AG09319 (cell line): ENCODE measurements around the gene IRF8.

ENCODE experiments used
- DNase-seq: peaks from one replicate; pipeline ENCODE4 v3.0.0-alpha.2; 2010; ENCODE audit warnings: low read depth; ENCODE audit errors: extremely low read depth
- TF ChIP-seq, protein P1 (sequence below): IDR thresholded peaks from 2 replicates; pipeline ENCODE4 v1.5.1; 2011; ENCODE audit warnings: low read depth, mild to moderate bottlenecking, inconsistent platforms, low read length, moderate library complexity

IRF8 gene

DNA sequence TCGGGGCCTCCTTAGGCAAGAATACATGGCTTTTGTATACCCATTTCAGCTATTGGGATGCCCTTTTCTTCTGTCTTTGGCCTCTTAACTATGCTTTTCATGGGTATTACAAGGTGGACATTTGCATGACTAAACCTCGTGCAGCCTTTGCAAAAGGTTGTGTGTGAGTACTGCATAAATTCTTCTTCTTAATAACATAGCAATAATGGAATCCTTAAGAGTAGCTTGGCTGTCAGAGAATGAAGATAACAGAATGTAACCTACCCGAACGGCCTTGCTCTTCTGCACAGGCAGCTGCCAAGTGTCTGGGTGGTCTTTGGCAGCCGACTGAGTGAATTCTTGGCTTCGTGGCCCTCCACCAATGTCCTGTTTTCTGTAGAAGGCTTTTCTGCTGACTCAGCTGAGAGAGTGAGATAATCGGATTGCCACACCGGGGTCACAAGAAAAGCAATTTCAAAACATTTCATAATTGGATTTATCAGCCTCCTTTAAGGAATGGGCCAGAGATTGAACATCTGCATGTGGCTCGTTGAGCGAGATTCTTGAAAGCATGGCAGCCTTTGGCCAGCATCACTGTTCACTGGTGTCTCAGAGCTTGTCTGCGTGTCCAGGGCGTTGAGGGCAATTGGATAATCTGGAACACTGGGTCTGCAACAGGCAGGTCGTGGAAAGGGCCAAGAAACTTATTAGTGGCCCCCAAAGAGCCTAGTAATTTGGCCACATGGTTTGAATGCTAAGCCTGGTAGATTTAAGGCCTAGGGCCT lies 13.4 kb downstream of the IRF8 start:
- TF ChIP-seq, protein P1, sequence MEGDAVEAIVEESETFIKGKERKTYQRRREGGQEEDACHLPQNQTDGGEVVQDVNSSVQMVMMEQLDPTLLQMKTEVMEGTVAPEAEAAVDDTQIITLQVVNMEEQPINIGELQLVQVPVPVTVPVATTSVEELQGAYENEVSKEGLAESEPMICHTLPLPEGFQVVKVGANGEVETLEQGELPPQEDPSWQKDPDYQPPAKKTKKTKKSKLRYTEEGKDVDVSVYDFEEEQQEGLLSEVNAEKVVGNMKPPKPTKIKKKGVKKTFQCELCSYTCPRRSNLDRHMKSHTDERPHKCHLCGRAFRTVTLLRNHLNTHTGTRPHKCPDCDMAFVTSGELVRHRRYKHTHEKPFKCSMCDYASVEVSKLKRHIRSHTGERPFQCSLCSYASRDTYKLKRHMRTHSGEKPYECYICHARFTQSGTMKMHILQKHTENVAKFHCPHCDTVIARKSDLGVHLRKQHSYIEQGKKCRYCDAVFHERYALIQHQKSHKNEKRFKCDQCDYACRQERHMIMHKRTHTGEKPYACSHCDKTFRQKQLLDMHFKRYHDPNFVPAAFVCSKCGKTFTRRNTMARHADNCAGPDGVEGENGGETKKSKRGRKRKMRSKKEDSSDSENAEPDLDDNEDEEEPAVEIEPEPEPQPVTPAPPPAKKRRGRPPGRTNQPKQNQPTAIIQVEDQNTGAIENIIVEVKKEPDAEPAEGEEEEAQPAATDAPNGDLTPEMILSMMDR: no peak
- DNase-seq: peak; percentile 23

DNA sequence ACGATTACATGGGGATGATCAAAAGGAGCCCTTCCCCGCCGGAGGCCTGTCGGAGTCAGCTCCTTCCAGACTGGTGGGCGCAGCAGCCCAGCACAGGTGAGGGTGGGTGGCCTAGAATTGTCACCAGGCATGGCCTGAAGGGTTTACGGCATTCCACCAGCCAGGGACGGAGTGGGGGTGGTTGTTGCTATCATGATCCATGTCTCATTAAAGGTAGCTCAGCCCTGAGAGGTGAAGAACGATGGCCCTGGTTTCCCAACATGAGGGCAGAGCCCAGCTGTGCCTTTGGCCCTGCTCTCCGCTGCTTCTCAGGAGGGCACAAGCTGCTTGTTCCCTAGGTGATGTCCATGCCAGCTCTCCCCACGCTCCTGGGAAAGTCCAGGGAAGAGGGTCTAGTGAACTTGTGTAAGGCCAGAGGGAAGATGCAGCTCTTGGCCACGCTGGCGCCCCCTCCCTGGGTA lies 14.2 kb downstream of the IRF8 start:
- no peak for DNase-seq
- TF ChIP-seq, protein P1: no peak

DNA sequence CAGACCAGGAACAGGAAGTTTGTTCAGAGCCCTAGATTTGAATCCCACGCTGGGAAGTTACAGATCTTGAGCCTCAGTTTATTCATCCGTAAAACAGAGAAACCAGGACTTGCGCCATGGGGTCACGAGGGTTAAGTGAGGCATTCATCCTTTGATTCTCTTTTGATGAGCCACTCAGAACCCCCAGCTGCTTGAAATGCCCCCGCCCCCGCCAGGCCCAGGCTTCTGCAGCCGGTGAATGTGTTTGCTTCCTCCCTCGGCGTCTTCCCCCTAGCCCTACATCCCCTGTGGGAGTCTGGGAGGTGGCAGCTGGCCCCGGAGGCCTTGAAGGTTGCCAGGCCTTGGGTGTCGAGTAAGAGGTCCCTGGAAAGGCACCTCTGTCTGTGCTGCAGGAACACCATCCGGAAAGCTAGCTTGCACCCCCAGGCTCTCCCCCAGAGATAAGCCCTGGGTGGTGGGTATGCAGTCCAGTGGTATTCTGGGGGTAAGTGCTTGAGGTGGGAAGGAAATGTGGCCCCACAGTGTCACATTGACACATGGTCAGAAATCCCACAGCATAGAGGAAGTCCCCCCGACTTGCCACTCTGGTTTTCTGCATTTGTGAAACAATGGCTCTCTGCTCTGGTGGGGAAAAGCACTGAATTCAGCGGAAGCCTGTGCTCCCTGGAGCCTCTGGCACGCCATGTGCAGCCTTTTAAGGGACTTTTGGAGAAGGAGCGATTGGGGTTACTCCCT lies 14.9 kb downstream of the IRF8 start:
- DNase-seq: no peak
- TF ChIP-seq, protein P1: no peak

DNA sequence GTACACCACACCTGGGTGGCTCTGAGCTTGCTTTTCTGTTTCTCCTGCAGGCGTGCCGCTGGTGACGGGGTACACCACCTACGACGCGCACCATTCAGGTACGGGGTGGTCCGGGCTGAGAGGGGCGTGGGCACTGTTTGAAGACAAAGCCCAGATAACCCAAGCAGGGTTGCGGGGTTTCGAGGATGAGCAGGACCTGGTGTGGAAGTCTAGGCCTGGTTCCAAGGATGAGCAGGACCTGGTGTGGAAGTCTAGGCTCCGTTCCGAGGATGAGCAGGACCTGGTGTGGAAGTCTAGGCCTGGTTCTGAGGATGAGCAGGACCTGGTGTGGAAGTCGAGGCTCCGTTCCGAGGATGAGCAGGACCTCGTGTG lies 15.4 kb downstream of the IRF8 start:
- DNase-seq: no peak

DNA sequence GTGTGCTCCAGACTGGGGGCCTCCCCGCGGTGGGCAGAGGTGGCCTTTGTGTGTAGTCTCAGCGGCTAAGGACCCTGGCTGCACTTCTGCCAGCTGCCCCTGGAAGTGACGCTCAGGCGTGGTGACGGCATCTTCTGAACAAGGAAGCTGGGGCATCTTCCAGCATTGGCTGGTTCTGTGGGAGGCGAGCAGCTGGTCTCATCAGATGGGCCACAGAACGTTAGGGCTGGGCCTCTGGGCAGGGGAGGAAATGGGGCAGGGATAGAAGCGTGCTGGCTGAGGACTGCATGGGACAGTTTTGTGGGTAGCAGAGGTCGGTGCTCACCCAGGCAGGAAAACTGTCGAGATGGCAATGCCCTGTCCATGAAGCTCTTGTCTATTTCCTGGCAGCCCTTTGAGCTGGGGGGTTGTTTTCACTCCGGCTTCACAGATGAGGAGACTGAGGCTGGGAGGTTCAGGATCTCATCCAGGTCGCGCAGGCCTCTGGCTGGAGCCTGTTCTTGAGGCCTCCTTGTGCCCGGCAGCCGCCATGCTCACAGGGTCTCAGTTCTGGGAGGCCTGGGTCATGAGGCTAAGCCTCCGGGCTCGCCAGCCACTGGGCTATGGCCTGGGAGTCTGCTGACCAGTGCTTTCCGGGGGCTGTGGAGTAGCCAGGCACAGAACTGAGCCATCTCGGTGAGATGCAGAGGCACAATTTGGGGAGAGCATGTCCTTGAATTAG lies 16.3 kb downstream of the IRF8 start:
- no peak for DNase-seq
- TF ChIP-seq, protein P1: no peak

More for the DNA sequence above, 15.4 kb downstream of the IRF8 start:
- TF ChIP-seq, protein P1: no peak

DNA sequence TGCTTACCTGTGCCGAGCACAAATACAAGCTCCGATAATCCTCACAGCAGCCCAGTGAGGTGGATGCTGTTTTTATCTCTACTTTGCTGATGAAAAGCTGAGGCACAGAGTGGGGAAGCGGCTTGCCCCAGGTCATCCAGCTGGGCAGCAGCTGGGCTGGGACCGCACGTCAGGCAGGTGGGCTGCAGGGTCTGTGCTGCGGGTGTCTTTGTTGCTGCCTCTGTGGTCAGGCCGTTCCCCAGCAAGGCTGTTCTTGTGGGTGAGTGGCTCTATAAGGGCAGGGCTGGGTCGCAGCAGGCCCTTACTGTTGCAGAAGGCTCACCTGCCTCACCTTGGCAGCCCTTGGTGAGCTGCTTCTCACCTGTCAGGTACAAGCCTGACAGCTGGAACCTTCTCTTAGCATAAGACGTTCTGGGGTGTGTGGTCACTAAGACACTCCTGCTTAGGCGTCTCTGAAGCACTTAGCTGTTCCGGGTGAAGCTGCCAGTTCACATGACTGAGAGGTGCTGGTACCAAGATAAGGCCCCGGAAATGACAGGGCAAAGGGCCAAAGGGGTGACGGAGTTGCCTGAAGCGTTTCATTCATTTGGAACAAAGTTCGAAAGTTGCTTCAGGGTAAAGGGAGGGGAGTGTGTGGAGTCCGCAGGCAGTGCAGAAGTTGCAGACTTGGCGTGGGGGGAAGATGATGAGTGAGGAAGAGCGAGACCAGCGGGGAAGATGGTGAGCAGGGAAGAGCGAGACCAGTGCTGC lies 17.4 kb downstream of the IRF8 start:
- TF ChIP-seq, protein P1: no peak
- no peak for DNase-seq
